ENCODE data around the gene CD58.

- TF ChIP-seq, protein P1, sequence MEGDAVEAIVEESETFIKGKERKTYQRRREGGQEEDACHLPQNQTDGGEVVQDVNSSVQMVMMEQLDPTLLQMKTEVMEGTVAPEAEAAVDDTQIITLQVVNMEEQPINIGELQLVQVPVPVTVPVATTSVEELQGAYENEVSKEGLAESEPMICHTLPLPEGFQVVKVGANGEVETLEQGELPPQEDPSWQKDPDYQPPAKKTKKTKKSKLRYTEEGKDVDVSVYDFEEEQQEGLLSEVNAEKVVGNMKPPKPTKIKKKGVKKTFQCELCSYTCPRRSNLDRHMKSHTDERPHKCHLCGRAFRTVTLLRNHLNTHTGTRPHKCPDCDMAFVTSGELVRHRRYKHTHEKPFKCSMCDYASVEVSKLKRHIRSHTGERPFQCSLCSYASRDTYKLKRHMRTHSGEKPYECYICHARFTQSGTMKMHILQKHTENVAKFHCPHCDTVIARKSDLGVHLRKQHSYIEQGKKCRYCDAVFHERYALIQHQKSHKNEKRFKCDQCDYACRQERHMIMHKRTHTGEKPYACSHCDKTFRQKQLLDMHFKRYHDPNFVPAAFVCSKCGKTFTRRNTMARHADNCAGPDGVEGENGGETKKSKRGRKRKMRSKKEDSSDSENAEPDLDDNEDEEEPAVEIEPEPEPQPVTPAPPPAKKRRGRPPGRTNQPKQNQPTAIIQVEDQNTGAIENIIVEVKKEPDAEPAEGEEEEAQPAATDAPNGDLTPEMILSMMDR (IDR thresholded peaks at IDR 0.05; ENCODE audit: low read depth, low read length, missing input control), result no peak
- TF ChIP-seq MAX (IDR thresholded peaks at IDR 0.05) (no peak), RXRA (IDR thresholded peaks at IDR 0.05) (no peak), REST (IDR thresholded peaks at IDR 0.05) (no peak)
Measured at GRCh38 chr1:116553386-116554115, 17.3 kb downstream of the CD58 start.
